ENCODE measurements around the gene DOCK8. TPM values are rescaled to one million over a fixed set of nuclear protein-coding genes. Genes with fewer than 3 reads are reported as not detected.

Gene DOCK8
- total RNA-seq, 1 donor from 2014 or later: 219 TPM

DNA sequence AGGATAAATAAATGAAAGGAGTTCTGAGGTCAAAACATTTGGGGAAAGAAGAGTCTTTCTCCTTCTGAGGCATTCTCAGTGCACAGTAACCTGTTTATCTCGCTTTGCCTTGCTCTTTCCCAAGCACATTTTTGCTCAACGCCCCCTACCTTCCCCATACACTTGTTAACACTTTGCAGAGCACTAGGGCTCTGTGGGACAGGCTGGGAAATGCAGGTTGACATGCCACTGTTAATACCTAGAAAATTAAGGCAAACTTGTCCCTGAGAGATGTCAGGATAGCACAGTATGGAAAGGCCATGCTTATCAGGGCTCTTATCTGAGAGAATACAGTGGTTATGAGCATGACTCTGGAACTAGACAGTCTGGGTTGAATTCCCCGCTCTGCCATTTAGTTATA, 152.0 kb downstream of the DOCK8 start:
- intact Hi-C loops (cut with micrococcal nuclease): no loop called here
- peaks cover 96% of the 10 kb centered on the region for H3K36me3 Mint-ChIP-seq (ENCODE audit: low read depth)
- ChIA-PET POLR2A (no interaction called here), CTCF (no interaction called here)
- ATAC-seq (ENCODE audit: low read depth): no peak
- DNase-seq: no peak
- no peaks in the 10 kb centered on the region for H3K27me3 Mint-ChIP-seq
- no peak overlapping the region for H3K4me3 Mint-ChIP-seq
- TF ChIP-seq, protein P1, sequence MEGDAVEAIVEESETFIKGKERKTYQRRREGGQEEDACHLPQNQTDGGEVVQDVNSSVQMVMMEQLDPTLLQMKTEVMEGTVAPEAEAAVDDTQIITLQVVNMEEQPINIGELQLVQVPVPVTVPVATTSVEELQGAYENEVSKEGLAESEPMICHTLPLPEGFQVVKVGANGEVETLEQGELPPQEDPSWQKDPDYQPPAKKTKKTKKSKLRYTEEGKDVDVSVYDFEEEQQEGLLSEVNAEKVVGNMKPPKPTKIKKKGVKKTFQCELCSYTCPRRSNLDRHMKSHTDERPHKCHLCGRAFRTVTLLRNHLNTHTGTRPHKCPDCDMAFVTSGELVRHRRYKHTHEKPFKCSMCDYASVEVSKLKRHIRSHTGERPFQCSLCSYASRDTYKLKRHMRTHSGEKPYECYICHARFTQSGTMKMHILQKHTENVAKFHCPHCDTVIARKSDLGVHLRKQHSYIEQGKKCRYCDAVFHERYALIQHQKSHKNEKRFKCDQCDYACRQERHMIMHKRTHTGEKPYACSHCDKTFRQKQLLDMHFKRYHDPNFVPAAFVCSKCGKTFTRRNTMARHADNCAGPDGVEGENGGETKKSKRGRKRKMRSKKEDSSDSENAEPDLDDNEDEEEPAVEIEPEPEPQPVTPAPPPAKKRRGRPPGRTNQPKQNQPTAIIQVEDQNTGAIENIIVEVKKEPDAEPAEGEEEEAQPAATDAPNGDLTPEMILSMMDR (IDR thresholded peaks at IDR 0.05): no peak
- no peak overlapping the region for H3K27ac Mint-ChIP-seq
- no peaks in the 10 kb centered on the region for H3K4me1 Mint-ChIP-seq
- H3K9me3 Mint-ChIP-seq: no peaks in the 10 kb centered on the region

DNA sequence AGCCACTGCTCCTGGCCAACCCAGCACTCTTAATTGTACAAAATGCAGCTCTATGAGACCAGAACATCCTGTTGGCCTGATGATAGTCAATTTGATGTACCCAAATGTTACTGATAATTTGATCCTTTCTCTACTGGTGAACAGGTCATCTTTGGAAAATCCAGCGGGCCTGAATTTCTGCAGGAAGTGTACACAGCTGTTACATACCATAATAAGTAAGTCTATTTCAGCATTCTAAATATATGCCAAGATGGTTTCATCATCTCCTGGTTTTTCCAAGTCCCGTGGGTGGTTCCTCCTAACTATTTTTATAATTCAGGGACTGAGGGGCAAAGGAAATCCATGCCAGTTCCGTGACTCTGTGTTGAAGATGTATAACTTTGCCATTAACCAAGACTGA, 155.4 kb downstream of the DOCK8 start:
- ATAC-seq (ENCODE audit: low read depth) (no peak), DNase-seq (no peak)
- H3K4me3 Mint-ChIP-seq: no peak overlapping the region
- ChIA-PET CTCF (no interaction called here), POLR2A (no interaction called here)
- intact Hi-C loops (cut with micrococcal nuclease): no loop called here
- no peaks in the 10 kb centered on the region for H3K27me3 Mint-ChIP-seq
- TF ChIP-seq, protein P1 (IDR thresholded peaks at IDR 0.05): no peak
- no peaks in the 10 kb centered on the region for H3K4me1 Mint-ChIP-seq
- no peak overlapping the region for H3K27ac Mint-ChIP-seq
- H3K36me3 Mint-ChIP-seq (ENCODE audit: low read depth): peaks cover 91% of the 10 kb centered on the region
- no peaks in the 10 kb centered on the region for H3K9me3 Mint-ChIP-seq

DNA sequence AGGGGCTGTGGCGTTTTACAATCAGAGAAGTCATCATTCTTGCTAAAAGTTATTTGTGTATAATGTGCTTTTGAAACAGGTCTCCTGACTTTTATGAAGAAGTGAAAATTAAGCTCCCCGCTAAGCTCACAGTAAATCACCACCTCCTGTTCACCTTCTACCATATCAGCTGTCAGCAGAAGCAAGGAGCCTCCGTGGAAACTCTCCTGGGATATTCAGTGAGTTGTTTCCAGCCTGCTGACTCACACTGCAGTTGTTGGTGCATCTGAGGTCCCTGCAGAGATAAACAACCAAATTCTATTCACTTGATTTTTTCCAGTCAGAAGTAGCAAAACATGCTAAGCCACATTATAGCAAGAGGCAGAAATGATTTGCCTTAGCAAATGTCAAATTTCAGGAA, 156.7 kb downstream of the DOCK8 start:
- Mint-ChIP-seq H3K4me3 (no peak overlapping the region), H3K27ac (no peak overlapping the region), H3K27me3 (no peaks in the 10 kb centered on the region), H3K9me3 (no peaks in the 10 kb centered on the region), H3K4me1 (no peaks in the 10 kb centered on the region), H3K36me3 (ENCODE audit: low read depth) (peaks cover 90% of the 10 kb centered on the region)
- ChIA-PET POLR2A (no interaction called here), CTCF (no interaction called here)
- ATAC-seq (ENCODE audit: low read depth) (no peak), DNase-seq (no peak)
- TF ChIP-seq, protein P1 (IDR thresholded peaks at IDR 0.05): no peak
- intact Hi-C loops (cut with micrococcal nuclease): no loop called here

DNA sequence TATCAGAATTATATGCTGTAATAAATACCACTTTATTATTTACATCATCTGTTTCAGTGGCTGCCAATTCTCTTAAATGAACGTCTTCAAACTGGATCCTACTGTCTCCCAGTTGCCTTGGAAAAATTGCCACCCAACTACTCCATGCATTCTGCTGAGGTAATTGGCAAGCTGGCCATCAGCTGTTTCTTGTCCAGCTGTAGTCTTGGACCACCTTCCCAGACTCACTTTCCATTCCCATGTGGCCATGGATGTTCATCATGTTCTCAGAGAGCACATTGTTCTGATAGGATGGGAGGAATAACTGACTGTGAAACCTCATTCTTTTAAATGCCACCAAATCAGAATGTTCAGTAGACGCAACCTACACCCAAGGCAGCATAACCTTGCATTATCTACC, 157.5 kb downstream of the DOCK8 start:
- ChIA-PET CTCF (no interaction called here), POLR2A (no interaction called here)
- no peaks in the 10 kb centered on the region for H3K9me3 Mint-ChIP-seq
- TF ChIP-seq, protein P1 (IDR thresholded peaks at IDR 0.05): no peak
- H3K4me1 Mint-ChIP-seq: no peaks in the 10 kb centered on the region
- H3K27ac Mint-ChIP-seq: no peak overlapping the region
- intact Hi-C loops (cut with micrococcal nuclease): no loop called here
- ATAC-seq (ENCODE audit: low read depth): no peak
- H3K36me3 Mint-ChIP-seq (ENCODE audit: low read depth): peaks cover 90% of the 10 kb centered on the region
- H3K4me3 Mint-ChIP-seq: no peak overlapping the region
- no peaks in the 10 kb centered on the region for H3K27me3 Mint-ChIP-seq
- no peak for DNase-seq

DNA sequence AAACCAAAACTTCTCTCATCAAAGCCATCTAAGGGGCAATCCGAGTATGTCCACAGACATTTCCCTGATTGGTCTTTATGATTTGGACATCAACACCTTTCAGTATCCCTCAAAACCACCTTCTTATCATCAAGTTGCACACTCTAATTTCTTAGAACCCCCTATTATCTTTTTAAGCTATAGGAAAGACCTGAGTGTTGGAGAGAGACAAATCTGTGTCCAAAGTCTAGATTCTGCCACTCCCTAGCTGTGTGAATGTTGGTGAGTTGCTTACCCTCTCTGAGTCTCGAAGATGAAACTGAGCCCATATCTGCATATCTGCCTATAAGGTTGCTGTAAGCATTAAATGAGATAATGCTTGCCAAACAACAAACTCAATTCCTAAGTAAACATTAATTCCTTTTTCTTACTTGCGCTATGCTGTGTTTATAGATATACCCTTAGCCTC, 159.1 kb downstream of the DOCK8 start:
- no peak overlapping the region for H3K27ac Mint-ChIP-seq
- CTCF ChIA-PET: no interaction called here
- ATAC-seq (ENCODE audit: low read depth): no peak

More for the DNA sequence above, 159.1 kb downstream of the DOCK8 start:
- Mint-ChIP-seq H3K4me3 (no peak overlapping the region), H3K9me3 (no peaks in the 10 kb centered on the region), H3K27me3 (no peaks in the 10 kb centered on the region), H3K36me3 (ENCODE audit: low read depth) (peaks cover 93% of the 10 kb centered on the region), H3K4me1 (no peaks in the 10 kb centered on the region)
- POLR2A ChIA-PET: no interaction called here
- intact Hi-C loops (cut with micrococcal nuclease): no loop called here
- TF ChIP-seq, protein P1 (IDR thresholded peaks at IDR 0.05): no peak
- no peak for DNase-seq

Data from activated B cell treated with CpG ODN at 0.5 μM for 24 hours (primary cell).